T-helper 1 cell treated with Interleukin-12 subunit alpha and Interleukin-12 subunit beta and Interleukin-4 antibody, amounts not matched to agents 30 μg/mL and 1 μg/mL, for 36 hours (primary cell): ENCODE measurements around the gene CHST3.
A peak's percentile ranks its signal among the peaks of the same experiment; 100 is the strongest.

Source experiments
- H3K27ac Mint-ChIP-seq: one replicate; pipeline ENCODE4 v1.8.0; 2021; ENCODE audit warnings: mild to moderate bottlenecking, mixed read lengths
- H3K27me3 Mint-ChIP-seq: one replicate; pipeline ENCODE4 v1.8.0; 2021; ENCODE audit warnings: low read depth, mixed read lengths
- H3K36me3 Mint-ChIP-seq: one replicate; pipeline ENCODE4 v1.8.0; 2021; ENCODE audit warnings: low read depth, mixed read lengths
- H3K4me1 Mint-ChIP-seq: one replicate; pipeline ENCODE4 v1.8.0; 2021; ENCODE audit warnings: low read depth, mixed read lengths
- H3K4me3 Mint-ChIP-seq: one replicate; pipeline ENCODE4 v1.8.0; 2021; ENCODE audit warnings: mild to moderate bottlenecking, moderate library complexity, mixed read lengths
- H3K9me3 Mint-ChIP-seq: one replicate; pipeline ENCODE4 v1.8.0; 2021; ENCODE audit warnings: mixed read lengths

CHST3 gene

GRCh38 chr10:72014197-72014596 is 50.0 kb downstream of the CHST3 start:
- peaks cover 6% of the 10 kb centered on the region for H3K27me3 Mint-ChIP-seq
- H3K36me3 Mint-ChIP-seq, result no peaks in the 10 kb centered on the region
- no peak overlapping the region for H3K4me3 Mint-ChIP-seq
- no peaks in the 10 kb centered on the region for H3K4me1 Mint-ChIP-seq
- H3K9me3 Mint-ChIP-seq, result no peaks in the 10 kb centered on the region
- no peak overlapping the region for H3K27ac Mint-ChIP-seq

- Mint-ChIP-seq H3K4me3 (no peak overlapping the region), H3K27me3 (peaks cover 6% of the 10 kb centered on the region), H3K36me3 (no peaks in the 10 kb centered on the region), H3K9me3 (no peaks in the 10 kb centered on the region), H3K27ac (no peak overlapping the region), H3K4me1 (no peaks in the 10 kb centered on the region)
These were observed 50.7 kb downstream of the CHST3 start for GRCh38 chr10:72014785-72015480.

- Mint-ChIP-seq H3K9me3 (no peaks in the 10 kb centered on the region), H3K36me3 (no peaks in the 10 kb centered on the region), H3K27ac (no peak overlapping the region)
These were observed 51.6 kb downstream of the CHST3 start for GRCh38 chr10:72015841-72016240.

GRCh38 chr10:72016608-72017300 is 52.6 kb downstream of the CHST3 start:
- Mint-ChIP-seq H3K9me3 (no peaks in the 10 kb centered on the region), H3K27me3 (peaks cover 14% of the 10 kb centered on the region), H3K4me1 (peaks cover 4% of the 10 kb centered on the region), H3K27ac (no peak overlapping the region), H3K36me3 (no peaks in the 10 kb centered on the region), H3K4me3 (no peak overlapping the region)

More at GRCh38 chr10:72015841-72016240, 51.6 kb downstream of the CHST3 start:
- Mint-ChIP-seq H3K4me3 (no peak overlapping the region), H3K4me1 (no peaks in the 10 kb centered on the region), H3K27me3 (peaks cover 7% of the 10 kb centered on the region)

GRCh38 chr10:72019085-72019876 is 55.1 kb downstream of the CHST3 start:
- Mint-ChIP-seq H3K4me3 (no peak overlapping the region), H3K36me3 (no peaks in the 10 kb centered on the region), H3K9me3 (no peaks in the 10 kb centered on the region), H3K27ac (no peak overlapping the region), H3K27me3 (peaks cover 14% of the 10 kb centered on the region), H3K4me1 (peaks cover 4% of the 10 kb centered on the region)

- Mint-ChIP-seq H3K9me3 (no peaks in the 10 kb centered on the region), H3K27ac (no peak overlapping the region), H3K4me3 (no peak overlapping the region), H3K36me3 (no peaks in the 10 kb centered on the region), H3K4me1 (peaks cover 4% of the 10 kb centered on the region), H3K27me3 (peaks cover 14% of the 10 kb centered on the region)
These were observed 57.0 kb downstream of the CHST3 start for GRCh38 chr10:72020914-72021809.

- peaks cover 14% of the 10 kb centered on the region for H3K27me3 Mint-ChIP-seq
- no peaks in the 10 kb centered on the region for H3K9me3 Mint-ChIP-seq
- no peak overlapping the region for H3K27ac Mint-ChIP-seq
- peaks cover 4% of the 10 kb centered on the region for H3K4me1 Mint-ChIP-seq
- no peak overlapping the region for H3K4me3 Mint-ChIP-seq
- H3K36me3 Mint-ChIP-seq, result no peaks in the 10 kb centered on the region
These were observed 58.0 kb downstream of the CHST3 start for GRCh38 chr10:72022228-72022627.

GRCh38 chr10:72024596-72024995 is 60.4 kb downstream of the CHST3 start:
- Mint-ChIP-seq H3K27ac (no peak overlapping the region), H3K4me3 (no peak overlapping the region), H3K36me3 (no peaks in the 10 kb centered on the region), H3K4me1 (peaks cover 7% of the 10 kb centered on the region), H3K27me3 (peaks cover 12% of the 10 kb centered on the region), H3K9me3 (no peaks in the 10 kb centered on the region)

- Mint-ChIP-seq H3K27me3 (peaks cover 12% of the 10 kb centered on the region), H3K27ac (no peak overlapping the region), H3K36me3 (no peaks in the 10 kb centered on the region), H3K9me3 (no peaks in the 10 kb centered on the region), H3K4me1 (peaks cover 7% of the 10 kb centered on the region), H3K4me3 (no peak overlapping the region)
These were observed 61.2 kb downstream of the CHST3 start for GRCh38 chr10:72025400-72025799.

- no peaks in the 10 kb centered on the region for H3K9me3 Mint-ChIP-seq
- no peak overlapping the region for H3K27ac Mint-ChIP-seq
- H3K4me1 Mint-ChIP-seq, result peaks cover 7% of the 10 kb centered on the region
- no peaks in the 10 kb centered on the region for H3K36me3 Mint-ChIP-seq
- peaks cover 12% of the 10 kb centered on the region for H3K27me3 Mint-ChIP-seq
- H3K4me3 Mint-ChIP-seq, result no peak overlapping the region
These were observed 61.6 kb downstream of the CHST3 start for GRCh38 chr10:72025832-72026231.

- H3K27me3 Mint-ChIP-seq, result peaks cover 5% of the 10 kb centered on the region
- H3K4me1 Mint-ChIP-seq, result peaks cover 3% of the 10 kb centered on the region
- no peak overlapping the region for H3K27ac Mint-ChIP-seq
- no peaks in the 10 kb centered on the region for H3K36me3 Mint-ChIP-seq
- no peaks in the 10 kb centered on the region for H3K9me3 Mint-ChIP-seq
- no peak overlapping the region for H3K4me3 Mint-ChIP-seq
These were observed 62.3 kb downstream of the CHST3 start for GRCh38 chr10:72026278-72027111.

GRCh38 chr10:72027498-72027897 is 63.3 kb downstream of the CHST3 start:
- Mint-ChIP-seq H3K27me3 (peaks cover 4% of the 10 kb centered on the region), H3K4me3 (no peak overlapping the region), H3K4me1 (peaks cover 3% of the 10 kb centered on the region), H3K36me3 (no peaks in the 10 kb centered on the region), H3K27ac (peak overlapping the region; percentile 68), H3K9me3 (no peaks in the 10 kb centered on the region)

GRCh38 chr10:72029414-72029813 is 65.2 kb downstream of the CHST3 start:
- H3K27ac Mint-ChIP-seq, result no peak overlapping the region
- H3K4me3 Mint-ChIP-seq, result no peak overlapping the region
- peaks cover 4% of the 10 kb centered on the region for H3K27me3 Mint-ChIP-seq
- H3K4me1 Mint-ChIP-seq, result peaks cover 3% of the 10 kb centered on the region
- H3K36me3 Mint-ChIP-seq, result no peaks in the 10 kb centered on the region
- H3K9me3 Mint-ChIP-seq, result no peaks in the 10 kb centered on the region
